Measurements from ENCODE around the gene LGALS12.
"Not testable (repeated sequence)": the region's sequence is repeated elsewhere in the genome, so short reads cannot be mapped to it uniquely, and the experiment has no call there.

The LGALS12 gene

GRCh38 chr11:63547061-63547460 is 41.2 kb downstream of the LGALS12 start:
- no peak overlapping the region for H3K4me3 ChIP-seq (ENCODE audit: low read depth, low read length)
- TF ChIP-seq CTCF (IDR thresholded peaks at IDR 0.05; ENCODE audit: low read depth, low read length) = no peak

- TF ChIP-seq CTCF (IDR thresholded peaks at IDR 0.05; ENCODE audit: low read depth, low read length) = no peak
- no peak overlapping the region for H3K4me3 ChIP-seq (ENCODE audit: low read depth, low read length)
Measured at GRCh38 chr11:63548178-63548577, 42.3 kb downstream of the LGALS12 start.

- no peak overlapping the region for H3K4me3 ChIP-seq (ENCODE audit: low read depth, low read length)
- no peak for TF ChIP-seq CTCF (IDR thresholded peaks at IDR 0.05; ENCODE audit: low read depth, low read length)
Measured at GRCh38 chr11:63549411-63549810, 43.5 kb downstream of the LGALS12 start.

GRCh38 chr11:63550156-63550700 is 44.3 kb downstream of the LGALS12 start:
- not testable (repeated sequence) for H3K4me3 ChIP-seq (ENCODE audit: low read depth, low read length)

GRCh38 chr11:63551091-63551888 is 45.4 kb downstream of the LGALS12 start:
- no peak overlapping the region for H3K4me3 ChIP-seq (ENCODE audit: low read depth, low read length)
- TF ChIP-seq CTCF (IDR thresholded peaks at IDR 0.05; ENCODE audit: low read depth, low read length) = no peak

GRCh38 chr11:63551889-63552266 is 46.0 kb downstream of the LGALS12 start:
- TF ChIP-seq CTCF (IDR thresholded peaks at IDR 0.05; ENCODE audit: low read depth, low read length) = no peak
- no peak overlapping the region for H3K4me3 ChIP-seq (ENCODE audit: low read depth, low read length)

- H3K4me3 ChIP-seq (ENCODE audit: low read depth, low read length) = no peak overlapping the region
- no peak for TF ChIP-seq CTCF (IDR thresholded peaks at IDR 0.05; ENCODE audit: low read depth, low read length)
Measured at GRCh38 chr11:63552921-63553320, 47.0 kb downstream of the LGALS12 start.

Measured in WI38 (cell line).